Renal cortex interstitium (tissue), 11 donors: ENCODE measurements around the gene APOL3. TPM values are rescaled to one million over a fixed set of nuclear protein-coding genes. Genes with fewer than 3 reads are reported as not detected.
"Not testable (repeated sequence)": the region's sequence is repeated elsewhere in the genome, so short reads cannot be mapped to it uniquely, and the experiment has no call there.

Experiments
- DNase-seq, 11 donors: peaks; one replicate each; pipeline ENCODE4 v3.0.0-alpha.2; 2013; ENCODE audit warnings: low read depth in 9 of 11, low spot score in 4 of 11; ENCODE audit errors: extremely low read depth in 1 of 11
- polyA plus RNA-seq, 3 donors: library from polyadenylated mRNA; unstranded; fragments of 120-200 nt; gene quantifications; one replicate each; pipeline ENCODE4 v1.2.1, GENCODE V29; 2013; ENCODE audit not compliant: insufficient read length in 3 of 3

The APOL3 gene
- polyA plus RNA-seq, 3 donors: 13.8 to 16.6 (median 14.7) TPM

DNA sequence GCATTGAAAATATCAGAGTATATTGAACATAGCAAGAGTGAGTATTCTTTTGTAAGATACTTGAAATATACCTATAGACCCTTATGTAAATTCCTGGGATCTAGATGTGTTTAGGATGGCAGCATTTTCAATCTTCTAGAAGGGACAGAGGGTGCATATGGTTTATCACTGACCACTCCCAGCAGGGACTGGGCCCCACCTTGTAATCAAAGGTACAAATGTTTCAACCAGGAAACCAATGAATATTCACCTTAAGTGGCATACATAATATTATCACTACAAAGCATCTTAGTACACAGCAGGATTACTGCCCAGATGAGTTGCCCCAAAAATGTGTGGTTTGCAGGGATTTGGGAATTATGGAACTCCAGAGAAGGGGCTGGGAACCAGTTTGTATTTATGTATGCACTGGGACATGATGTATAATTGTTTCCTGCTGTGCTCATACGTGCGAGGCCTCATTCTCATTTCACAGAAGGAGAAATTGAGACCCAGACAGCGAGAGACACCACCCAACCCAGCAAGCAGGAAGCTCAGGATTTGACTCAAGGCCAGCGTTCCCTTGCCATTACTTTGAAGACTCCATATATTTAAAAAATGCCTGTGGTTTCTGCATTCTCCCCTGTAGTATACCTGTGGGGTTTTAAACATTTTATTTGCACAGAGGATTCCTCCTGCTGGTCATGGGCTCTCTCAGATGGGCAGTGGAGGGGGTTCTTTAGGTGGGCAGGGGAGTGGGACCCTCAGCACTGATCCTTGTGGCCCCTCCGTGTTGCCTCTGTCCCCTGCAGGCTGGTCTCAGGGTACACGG, 35.9 kb upstream of the APOL3 start:
- no peak for DNase-seq

DNA sequence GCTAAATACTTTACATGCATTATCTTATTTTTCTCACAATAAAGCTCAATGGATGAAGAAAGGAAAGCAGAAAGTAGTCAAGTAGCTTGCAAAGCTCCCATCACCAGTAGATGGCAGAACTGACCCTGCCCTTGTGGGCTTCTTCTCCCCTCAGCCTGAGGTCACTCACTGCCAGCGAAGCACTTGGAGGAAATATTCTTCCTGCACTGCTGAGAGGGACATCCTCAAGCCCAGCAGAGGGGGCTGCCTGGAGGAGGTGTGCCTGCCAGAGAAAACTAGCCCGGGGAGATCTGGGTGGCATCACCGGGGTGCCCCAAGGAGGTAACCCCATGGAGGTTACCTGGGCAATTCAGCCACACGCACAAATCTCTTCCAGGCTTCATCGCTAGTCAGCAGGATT, 34.4 kb upstream of the APOL3 start:
- peak in 5 of 11 donors; percentile 36 to 52 (median 45) for DNase-seq

DNA sequence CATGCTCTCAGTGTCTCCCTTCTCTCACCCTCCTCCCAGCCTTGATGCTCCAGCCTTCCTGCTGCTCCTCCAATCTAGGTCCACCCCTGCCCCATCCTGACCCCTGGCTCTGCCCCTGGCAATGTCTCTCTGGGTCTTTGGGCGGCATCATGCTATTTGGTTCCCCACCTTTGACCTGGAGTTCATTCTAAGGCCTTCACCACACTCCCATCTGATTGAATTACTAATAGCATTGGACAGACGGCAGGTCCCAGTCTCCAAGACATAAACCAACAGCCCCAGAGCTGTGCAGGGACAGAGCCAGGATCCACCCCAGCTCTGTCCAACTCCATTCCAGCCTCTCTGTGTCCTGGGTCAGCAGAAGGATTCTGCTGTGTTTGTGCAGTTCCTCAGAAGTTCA, 33.8 kb upstream of the APOL3 start:
- no peak for DNase-seq

DNA sequence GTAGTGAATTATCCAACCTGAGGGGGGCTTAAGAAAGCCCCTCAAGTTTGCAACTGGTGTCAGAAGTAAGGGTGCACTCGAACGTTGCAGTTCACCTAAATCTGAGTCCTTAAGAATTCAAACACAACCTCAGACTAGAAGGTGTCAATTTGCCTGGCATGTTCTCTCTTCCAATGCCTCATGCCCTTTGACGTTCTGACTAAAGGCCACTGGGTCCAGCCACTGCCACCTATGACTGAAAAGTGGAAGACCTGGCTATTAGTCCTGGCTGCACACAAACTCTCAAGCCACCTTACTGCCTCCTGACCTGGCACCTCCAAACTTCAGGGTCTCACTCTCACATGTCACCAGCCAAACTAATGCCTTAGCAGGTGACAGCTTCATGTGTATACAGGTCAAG, 33.0 kb upstream of the APOL3 start:
- no peak for DNase-seq

DNA sequence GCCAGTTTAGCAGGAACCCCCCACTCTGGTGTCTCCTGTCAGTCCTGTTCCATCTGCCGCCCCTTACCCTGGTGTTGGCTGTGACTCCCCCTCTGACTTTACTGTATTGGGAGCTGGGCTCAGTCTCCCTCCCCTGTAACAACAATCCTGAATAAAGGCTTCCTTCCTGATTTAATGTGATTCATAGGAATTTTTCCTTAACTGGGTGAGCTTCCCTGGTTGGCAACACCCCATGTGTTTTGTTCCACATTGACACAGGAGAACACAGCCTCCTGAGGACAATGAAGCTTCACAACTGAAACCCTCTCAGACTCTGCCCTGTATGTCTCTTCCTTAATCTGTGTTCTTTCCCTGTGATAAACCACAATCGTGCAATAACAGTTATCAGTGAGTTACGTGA, 32.6 kb upstream of the APOL3 start:
- no peak for DNase-seq

DNA sequence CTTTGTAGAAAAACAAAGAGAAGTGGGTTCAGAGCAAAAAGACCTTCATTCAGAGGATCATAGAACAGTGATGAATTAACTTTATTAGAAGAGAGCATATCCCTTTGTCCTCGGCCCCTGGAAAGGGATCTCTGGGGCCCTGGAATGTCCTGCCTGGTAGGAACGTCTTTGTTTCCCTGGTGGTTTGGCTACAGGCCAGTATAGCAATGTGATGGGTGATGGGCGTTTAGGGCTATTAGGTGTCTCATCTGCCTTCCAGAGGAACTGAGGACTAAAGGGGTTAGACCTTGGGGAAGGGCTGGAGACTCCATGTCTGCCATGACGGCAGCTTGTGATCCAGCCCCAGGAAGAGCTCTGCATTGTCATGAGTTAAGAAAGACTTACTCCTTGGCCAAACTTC, 32.0 kb upstream of the APOL3 start:
- DNase-seq: no peak

DNA sequence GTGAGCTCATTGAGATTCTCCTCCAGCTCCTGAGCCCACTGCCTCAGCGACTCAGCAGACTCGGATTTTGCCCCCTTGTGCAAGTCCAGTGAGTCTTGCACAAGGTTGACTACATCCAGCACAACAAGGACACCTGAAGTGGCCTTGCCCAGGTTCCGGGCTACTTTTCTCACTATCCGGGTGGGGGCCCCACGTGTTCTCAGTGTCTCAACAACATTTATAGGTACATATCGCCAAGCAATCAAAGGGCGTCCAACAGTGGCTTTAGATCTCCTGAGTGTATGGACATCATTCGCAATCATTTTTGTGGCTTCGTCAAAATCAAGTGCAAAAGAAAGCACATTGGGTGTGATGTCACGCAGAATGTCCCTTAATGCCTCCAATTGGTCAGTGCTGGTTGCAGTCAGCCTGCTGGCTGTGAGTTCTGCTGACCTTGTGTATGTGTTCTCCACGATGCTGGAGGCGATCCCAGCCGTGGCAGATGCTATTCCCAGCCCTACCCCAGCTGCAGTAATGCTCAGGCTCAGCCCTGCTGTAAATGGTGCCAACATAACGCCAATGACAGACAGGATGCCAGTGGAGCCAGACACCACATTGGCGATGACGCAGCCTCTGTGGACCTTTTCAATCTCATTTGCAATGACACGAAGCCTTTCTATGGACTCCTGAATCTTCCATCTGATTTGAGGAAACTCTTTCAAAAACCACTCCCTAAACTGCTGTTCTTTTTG, 30.7 kb upstream of the APOL3 start:
- no peak for DNase-seq

DNA sequence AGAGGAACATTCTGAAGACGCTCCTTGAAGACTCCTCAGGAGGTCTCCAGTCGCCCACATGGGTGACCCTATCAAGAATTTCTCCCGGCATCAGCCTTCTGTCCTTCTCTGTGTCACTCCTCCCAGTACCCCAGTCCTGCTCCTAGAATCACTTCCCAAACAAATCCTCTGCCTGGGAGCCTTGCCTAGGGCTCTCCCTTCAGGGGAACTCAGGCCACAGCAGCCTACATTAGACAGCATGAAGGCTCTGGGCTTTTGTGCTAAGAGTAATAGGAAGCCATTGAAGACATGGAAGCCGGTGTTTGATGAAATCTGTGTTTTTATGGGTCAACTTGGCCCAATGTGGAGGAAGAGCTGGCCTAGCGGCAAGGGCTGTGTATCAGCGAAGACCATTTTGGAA, 27.3 kb upstream of the APOL3 start:
- not testable (repeated sequence) for DNase-seq

DNA sequence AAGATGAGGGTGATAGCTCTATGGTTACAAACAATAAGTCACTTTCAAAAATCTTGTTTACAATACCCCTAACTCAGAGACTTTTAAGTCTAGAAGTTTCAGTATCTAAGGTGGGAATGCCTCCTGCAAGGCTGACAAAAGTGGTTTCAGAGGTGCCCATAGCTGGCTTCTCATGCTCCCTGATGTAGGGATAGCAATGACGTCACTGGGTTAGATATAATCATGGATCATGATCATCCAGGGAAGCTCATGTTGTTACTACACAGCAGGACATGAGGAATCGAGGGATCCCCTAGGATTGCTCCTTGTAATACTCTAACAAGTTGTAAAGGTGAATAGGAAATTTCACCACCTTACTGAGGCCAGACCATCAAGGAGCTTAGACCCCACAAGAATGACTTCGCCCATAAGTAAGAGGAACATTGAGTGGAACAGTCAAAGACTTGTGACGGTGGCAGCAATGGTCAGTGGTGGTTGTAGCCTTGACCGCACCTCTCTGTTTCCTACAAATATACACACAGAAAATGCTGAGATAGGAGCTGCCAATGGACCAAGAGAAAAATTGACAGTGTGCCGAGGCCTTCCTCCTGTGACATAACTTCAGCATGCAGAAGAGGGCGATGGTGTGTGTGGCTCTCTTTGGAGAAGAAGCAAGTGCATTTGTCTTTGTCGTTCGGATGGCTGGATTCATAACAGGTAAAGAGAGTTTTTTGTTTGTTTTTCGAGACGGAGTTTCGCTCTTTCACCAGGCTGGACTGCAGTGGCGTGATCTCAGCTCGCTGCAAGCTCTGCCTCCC, 25.5 kb upstream of the APOL3 start:
- DNase-seq: no peak

DNA sequence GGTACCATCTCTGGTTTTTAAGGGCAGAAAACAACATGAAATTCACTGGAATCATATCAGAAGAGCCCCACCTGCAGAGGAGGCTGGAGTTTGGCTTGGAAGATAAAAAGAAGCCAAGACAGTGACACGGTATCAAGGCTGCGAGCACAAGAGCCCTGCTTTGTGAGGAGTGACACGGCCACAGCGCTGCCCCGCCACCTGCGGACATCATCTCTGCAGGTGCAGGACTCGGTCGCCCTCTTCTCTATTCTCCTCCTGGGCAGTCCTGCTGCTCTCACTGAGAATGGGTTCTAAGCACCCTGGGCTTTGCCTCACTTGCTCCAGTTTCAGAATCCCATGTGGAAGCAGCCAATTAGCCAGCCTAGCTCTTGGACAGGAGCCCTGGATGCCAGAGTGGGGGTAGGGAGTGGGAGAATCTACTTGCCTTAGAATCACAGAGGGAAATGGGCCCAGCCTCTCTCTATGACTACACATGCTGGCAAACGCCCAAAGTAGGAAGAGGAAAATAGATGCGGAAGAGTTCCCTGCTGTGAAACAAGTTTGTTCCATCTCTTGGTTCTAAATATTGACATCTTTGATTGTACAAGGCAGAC, 24.0 kb upstream of the APOL3 start:
- DNase-seq: no peak

DNA sequence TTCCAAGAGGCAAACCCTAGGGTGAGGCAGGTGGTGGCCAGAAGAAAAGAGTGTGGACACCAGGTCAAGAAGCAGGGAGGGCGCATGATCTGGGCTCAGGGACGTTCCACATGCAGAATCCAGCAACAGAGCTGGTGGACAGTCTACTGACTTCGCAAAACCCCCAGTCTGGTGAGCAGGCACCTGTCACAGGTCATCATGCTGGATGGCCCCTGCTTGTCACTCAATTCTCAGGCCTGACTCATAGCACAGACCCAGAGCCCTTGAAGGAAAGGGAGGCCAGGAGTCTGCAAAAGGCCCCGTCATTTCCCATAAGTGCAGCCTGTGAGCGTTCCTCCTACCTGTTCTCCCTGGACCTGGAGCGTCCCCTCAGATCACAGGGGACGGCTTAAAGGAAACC, 22.9 kb upstream of the APOL3 start:
- DNase-seq: no peak

DNA sequence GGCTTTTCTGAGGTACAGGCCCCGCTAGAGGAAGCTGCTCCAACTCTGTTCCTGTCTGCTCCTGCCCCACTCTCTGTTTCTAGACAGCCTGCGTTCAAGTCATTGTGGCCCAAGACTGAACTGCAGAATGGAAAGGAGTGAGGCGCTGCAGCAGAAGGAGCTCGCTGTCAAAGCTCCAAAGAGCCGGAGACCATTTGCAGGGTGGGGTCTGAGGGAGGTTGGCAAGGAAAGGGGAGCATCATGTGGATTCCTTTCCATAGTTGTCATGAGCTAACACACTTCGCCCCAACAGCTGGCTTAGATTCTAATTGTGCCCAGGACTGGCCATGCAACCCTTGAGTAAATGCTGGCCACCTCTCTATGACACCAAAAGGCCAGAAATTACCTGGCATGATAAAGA, 22.3 kb upstream of the APOL3 start:
- no peak for DNase-seq

DNA sequence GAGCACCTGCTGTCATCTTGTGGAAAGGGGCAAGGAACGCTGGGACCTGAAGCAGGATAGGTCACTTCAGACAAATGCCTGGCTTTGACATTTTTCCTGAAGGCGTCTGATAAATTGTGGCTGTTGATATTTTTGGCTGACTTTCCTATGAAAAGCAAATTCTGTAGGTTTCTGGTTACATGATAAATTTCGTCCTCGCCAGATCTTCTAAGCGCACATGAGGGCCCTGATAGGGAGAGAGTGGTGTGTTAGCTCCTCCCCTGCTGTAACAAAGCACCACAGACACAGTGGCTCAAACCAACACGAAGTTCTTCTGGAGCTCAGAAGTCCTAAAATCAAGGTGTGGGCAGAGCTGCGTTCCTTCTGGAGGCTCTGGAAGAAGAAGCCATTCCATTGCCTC, 21.5 kb upstream of the APOL3 start:
- peak in 1 of 11 donors; percentile 31 for DNase-seq

DNA sequence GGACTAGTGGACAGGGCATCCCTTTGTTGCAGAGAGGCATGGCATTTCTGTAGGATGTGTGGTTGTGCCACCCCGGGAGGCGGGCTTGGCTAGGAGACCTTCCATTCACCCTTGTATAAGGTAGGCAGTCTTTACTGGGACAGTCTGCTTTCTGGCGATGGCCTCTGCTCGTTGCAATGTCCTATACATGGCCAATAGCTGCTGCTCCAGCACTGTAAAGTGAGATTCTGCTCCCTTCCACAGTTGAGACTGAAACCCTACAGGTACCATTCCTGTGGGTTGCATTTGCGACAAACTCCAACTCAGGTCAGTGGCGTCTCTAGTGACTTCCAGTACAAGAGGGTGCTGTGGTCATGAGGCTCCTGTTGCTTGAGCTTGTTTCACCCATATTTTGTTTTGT, 20.4 kb upstream of the APOL3 start:
- no peak for DNase-seq

DNA sequence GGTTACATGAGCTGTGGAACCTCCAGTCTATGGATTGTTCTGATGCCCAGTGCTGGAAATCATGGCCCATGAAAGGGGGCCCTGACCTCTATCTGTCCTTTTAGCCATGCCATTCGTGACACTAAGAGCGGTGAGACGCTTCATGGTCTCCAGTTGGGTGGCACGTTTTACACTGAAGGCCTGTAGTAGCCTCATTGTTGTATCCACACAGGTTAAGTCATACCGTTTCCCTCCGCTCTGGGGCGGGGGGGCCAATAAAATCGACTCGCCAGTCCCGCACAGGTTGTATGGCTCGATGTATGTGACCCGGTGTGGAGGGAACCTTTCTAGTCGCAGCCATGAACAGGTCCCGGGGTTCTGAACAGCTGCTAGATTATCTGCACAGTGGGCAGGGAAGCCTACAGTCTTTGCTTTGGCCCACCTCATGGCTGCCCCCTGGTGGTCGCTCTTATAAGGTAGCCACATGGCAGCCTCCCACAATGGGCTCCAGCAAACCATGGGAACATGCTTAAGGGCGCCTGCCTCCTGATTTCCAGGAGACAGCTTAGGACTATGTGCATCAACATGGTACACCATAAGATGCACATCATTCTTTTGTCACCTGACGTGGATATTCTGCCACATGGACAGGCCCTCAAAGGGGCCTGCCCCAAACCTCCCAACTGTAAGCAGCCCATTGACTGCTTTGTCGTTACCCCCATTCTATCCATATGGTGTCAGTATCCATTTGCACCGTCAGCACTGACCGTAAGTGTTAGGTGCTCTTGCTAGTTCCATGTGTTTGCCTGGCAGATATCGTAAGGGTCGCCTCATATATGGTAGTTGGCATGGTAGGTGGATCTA, 19.7 kb upstream of the APOL3 start:
- no peak for DNase-seq

DNA sequence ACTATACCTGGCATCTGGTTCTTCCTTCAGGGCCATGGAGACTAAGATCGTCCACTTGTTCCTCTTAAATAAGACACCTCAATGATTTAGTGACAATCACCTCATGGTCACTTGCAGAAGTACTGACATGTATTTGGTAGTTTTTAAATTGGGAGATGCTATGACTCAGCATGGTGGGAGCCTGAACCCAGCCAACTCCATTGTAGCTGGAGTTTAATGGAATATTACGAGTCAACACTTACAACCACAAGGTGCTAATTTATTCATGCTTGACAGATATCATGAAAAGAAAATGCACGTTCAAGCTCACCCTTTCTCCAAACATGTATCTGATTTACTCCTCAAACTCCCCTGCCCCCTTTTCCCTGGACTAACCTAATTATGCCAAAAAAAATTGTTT, 16.6 kb upstream of the APOL3 start:
- no peak for DNase-seq

DNA sequence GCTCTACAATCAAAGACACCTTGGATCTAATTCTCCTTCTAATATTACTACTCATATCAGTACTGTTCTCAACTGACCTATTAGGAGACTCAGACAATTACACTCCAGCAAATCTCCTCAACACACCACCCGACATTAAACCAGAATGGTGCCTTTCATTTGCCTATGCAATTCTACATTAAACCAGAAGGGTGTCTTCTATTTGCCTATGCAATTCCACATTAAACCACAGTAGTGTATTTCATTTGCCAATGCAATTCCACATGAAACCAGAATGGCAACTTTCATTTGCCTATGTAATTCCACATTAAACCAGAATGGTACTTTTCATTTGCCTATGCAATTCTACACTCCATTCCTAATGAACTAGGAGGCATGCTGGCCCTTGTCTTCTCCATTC, 15.3 kb upstream of the APOL3 start:
- DNase-seq: no peak

DNA sequence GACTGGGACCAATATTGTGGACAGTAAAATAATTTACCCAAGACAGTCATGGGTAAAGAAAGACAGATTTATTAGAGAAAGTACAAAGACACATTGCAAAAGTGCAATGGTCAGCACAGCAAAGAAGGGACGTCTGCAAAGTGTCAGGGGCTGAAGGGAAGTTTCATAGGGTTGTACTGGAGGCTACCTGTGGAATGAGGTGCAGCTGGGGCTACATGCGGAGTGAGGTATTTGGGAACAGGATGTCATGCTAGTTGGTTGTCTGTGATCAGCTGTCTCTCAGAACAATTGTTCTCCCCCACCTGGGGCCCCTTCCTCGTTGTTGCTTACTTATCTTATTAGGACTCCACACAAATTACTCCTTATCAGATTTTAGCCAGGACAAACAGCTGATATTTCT, 11.4 kb upstream of the APOL3 start:
- no peak for DNase-seq
